GM18498 (cell line): ENCODE measurements around the gene SH3PXD2B.

Experiments used
- ATAC-seq: cut with Tn5 transposase; IDR thresholded peaks from one replicate; pipeline ENCODE4 v1.9.1; 2021; ENCODE audit warnings: mild to moderate bottlenecking, moderate library complexity; ENCODE audit not compliant: unreplicated experiment

The SH3PXD2B gene

DNA sequence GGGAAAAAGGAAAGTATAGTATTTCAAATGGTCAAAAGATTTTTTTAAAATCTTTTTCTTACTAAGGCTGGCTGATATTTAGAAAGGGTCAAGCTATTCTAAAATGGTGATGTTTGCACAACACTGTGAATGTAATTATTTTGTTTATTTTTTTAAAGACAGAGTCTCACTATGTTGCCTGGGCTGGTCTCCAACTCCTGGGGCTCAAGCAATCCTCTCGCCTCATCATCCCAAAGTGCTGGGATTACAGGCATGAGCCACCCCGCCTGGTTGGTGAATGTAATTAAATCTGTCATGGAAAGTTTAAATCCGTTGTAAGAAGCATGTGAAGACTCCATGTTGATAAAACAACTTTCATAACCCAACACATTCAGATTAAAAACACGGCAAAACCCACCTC, 173.4 kb downstream of the SH3PXD2B start:
- no peak for ATAC-seq

DNA sequence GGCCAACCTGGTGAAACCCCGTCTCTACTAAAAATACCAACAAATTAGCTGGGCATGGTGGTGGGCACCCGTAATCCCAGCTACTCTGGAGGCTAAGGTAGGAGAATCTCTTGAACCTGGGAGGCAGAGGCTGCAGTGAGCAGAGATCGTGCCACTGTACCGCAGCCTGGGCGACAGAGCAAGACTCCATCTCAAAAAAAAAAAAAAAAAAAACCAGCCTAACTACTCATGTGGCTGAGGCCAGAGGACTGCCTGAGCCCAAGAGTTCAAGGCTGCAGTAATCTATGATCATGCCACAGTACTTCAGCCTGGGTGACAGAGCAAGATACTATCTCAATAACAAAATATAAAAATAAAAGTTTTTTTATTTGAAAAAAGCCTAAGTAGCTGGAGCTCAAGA, 174.0 kb downstream of the SH3PXD2B start:
- no peak for ATAC-seq

DNA sequence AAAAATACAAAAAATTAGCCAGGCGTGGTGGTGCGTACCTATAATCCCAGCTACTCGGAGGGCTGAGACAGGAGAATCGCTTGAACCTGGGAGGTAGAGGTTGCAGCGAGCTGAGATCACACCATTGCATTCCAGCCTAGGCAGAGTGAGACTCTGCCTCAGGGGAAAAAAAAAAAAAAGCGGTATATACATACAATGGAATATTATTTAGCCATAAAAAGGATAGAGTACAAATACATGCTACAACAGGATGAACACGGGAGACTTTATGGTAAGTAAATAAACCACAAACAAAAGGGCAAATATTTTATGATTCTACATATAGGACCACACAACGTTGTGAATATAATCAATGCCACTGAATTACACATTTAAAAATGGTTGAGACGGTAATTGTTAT, 176.0 kb downstream of the SH3PXD2B start:
- no peak for ATAC-seq

DNA sequence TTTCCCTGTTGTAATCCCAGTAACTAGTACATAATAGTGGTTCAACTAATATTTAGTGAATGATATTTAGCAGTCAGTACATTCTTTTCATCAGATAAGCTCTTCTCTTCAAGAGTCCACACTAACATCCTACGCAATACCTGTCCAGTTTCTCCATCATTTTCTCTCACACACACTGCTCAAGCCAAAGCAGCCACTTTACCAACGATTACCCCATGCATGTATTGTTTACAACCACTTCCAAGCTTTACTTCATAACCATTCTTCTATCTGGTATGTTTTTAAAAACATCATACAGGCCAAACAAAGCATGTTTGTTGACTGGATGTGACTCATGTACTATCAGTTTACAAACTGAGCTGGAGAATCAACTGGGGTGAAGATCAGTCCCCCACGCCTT, 178.1 kb downstream of the SH3PXD2B start:
- no peak for ATAC-seq
